HT1080 (cell line): ENCODE results near the gene HDGFL2. TPM values are rescaled to one million over a fixed set of nuclear protein-coding genes. Genes with fewer than 3 reads are reported as not detected.

Source experiments
- DNase-seq: peaks from one replicate; pipeline ENCODE4 v3.0.0-alpha.2; 2015; ENCODE audit warnings: low read depth
- total RNA-seq: library from RNA; depleted of rRNA; stranded (reverse); fragments of >200 nt; shearing (Covaris generic); gene quantifications from 2 replicates; pipeline ENCODE4 v1.2.3, GENCODE V29; 2014

Gene HDGFL2
- total RNA-seq, 1 experiment from 2014 or later = 26.4 TPM

GRCh38 chr19:4497770-4498389, 25.8 kb downstream of the HDGFL2 start:
- no peak for DNase-seq

GRCh38 chr19:4498694-4499093, 26.6 kb downstream of the HDGFL2 start:
- no peak for DNase-seq

- no peak for DNase-seq
These were observed 27.2 kb downstream of the HDGFL2 start for GRCh38 chr19:4499318-4499717.

- DNase-seq = no peak
These were observed 27.8 kb downstream of the HDGFL2 start for GRCh38 chr19:4499855-4500254.

- no peak for DNase-seq
These were observed 28.9 kb downstream of the HDGFL2 start for GRCh38 chr19:4500841-4501591.

- no peak for DNase-seq
These were observed 29.6 kb downstream of the HDGFL2 start for GRCh38 chr19:4501691-4502090.

- DNase-seq = no peak
These were observed 30.4 kb downstream of the HDGFL2 start for GRCh38 chr19:4502282-4503131.

GRCh38 chr19:4503132-4503824, 31.2 kb downstream of the HDGFL2 start:
- no peak for DNase-seq

- DNase-seq = no peak
These were observed 31.7 kb downstream of the HDGFL2 start for GRCh38 chr19:4503825-4504170.

GRCh38 chr19:4504297-4504701, 32.2 kb downstream of the HDGFL2 start:
- no peak for DNase-seq

GRCh38 chr19:4504891-4505569, 32.9 kb downstream of the HDGFL2 start:
- DNase-seq = no peak

GRCh38 chr19:4505570-4506448, 33.7 kb downstream of the HDGFL2 start:
- DNase-seq = no peak

GRCh38 chr19:4506449-4507149, 34.5 kb downstream of the HDGFL2 start:
- peak; percentile 85 for DNase-seq

- no peak for DNase-seq
These were observed 35.0 kb downstream of the HDGFL2 start for GRCh38 chr19:4507150-4507452.

- DNase-seq = no peak
These were observed 35.7 kb downstream of the HDGFL2 start for GRCh38 chr19:4507804-4508203.

GRCh38 chr19:4508698-4509097, 36.6 kb downstream of the HDGFL2 start:
- no peak for DNase-seq

- no peak for DNase-seq
These were observed 38.5 kb downstream of the HDGFL2 start for GRCh38 chr19:4510435-4511255.

GRCh38 chr19:4511300-4512054, 39.4 kb downstream of the HDGFL2 start:
- DNase-seq = no peak
